Thyroid gland (tissue), 4 donors: ENCODE data around the gene SAG.

Source experiments
- CTCF ChIP-seq, 6 experiments: fragments of 200-600 bp in 3 of 6; fragments of 450-650 bp in 3 of 6; sonication (generic) in 3 of 6; IDR thresholded peaks; one replicate each; pipeline ENCODE4 v1.5.1; 2016 to 2019; ENCODE audit warnings: antibody characterized with exemption in 6 of 6, mild to moderate bottlenecking in 2 of 6, inconsistent platforms in 1 of 6, moderate library complexity in 1 of 6
- POLR2A ChIP-seq, 2 donors: fragments of 450-650 bp; IDR thresholded peaks; one replicate each; pipeline ENCODE4 v1.6.1; 2017; ENCODE audit warnings: antibody characterized with exemption in 2 of 2, mild to moderate bottlenecking in 2 of 2, moderate library complexity in 1 of 2

- TF ChIP-seq CTCF (IDR thresholded peaks at IDR 0.05) (no peak), POLR2A (IDR thresholded peaks at IDR 0.05) (no peak)
Observed at GRCh38 chr2:233320470-233320869, 12.9 kb downstream of the SAG start.
